K562 (cell line): ENCODE data around the gene CACNG8. TPM values are rescaled to one million over a fixed set of nuclear protein-coding genes. Genes with fewer than 3 reads are reported as not detected.

Experiments
- DACH1 ChIP-seq: fragments of 450-650 bp; IDR thresholded peaks from 2 replicates; pipeline ENCODE4 v1.6.1; 2018; ENCODE audit not compliant: partially characterized antibody
- DNMT1 ChIP-seq: fragments of 450-650 bp; IDR thresholded peaks from 2 replicates; pipeline ENCODE4 v1.6.1; 2016; ENCODE audit warnings: antibody characterized with exemption, mild to moderate bottlenecking
- ZFP1 ChIP-seq: fragments of 450-650 bp; formaldehyde crosslinking; IDR thresholded peaks from 2 replicates; pipeline ENCODE4 v1.4.0; 2020; ENCODE audit warnings: mild to moderate bottlenecking, mixed read lengths
- ZNF124 ChIP-seq: sonication (generic); formaldehyde crosslinking; IDR thresholded peaks from 2 replicates; pipeline ENCODE4 v1.8.1; 2022; ENCODE audit warnings: missing genetic modification reagents
- polyA plus RNA-seq, 8 experiments: library from polyadenylated mRNA; depleted of rRNA in 4 of 8; stranded (reverse) in 5 of 8; unstranded in 3 of 8; fragments of >200 nt; fragmentation: Nextera tagmentation in 2 of 8; fragmentation: Illumina TruSeq in 1 of 8; extraction: Ambion mirVana in 2 of 8; extraction: Trizol in 1 of 8; gene quantifications; 2 replicates each; pipeline versions ENCODE4 v1.2.1 to v1.2.3, GENCODE V29; 2011 to 2014; ENCODE audit warnings: inconsistent platforms in 1 of 8, missing spikeins in 1 of 8
- total RNA-seq, 7 experiments: library from RNA; depleted of rRNA in 6 of 7; stranded (reverse); fragments of >200 nt in 6 of 7; fragmentation: Illumina TruSeq in 2 of 7; extraction: Trizol in 2 of 7; gene quantifications; 2 replicates each; pipeline versions ENCODE4 v1.2.1 to v1.2.3, GENCODE V29; 2011 to 2021; ENCODE audit warnings: low replicate concordance in 1 of 7
- TF ChIP-seq, protein P1 (sequence below), 2 experiments: fragments of 450-650 bp in 1 of 2; sonication (generic) in 1 of 2; formaldehyde crosslinking in 1 of 2; IDR thresholded peaks; 2 replicates each; pipeline versions ENCODE4 v1.7.1 to v1.9.0; 2016 to 2022; ENCODE audit warnings: inconsistent platforms in 1 of 2, mild to moderate bottlenecking in 1 of 2, missing genetic modification reagents in 1 of 2
- TF ChIP-seq, protein P2 (sequence below), 2 experiments: fragments of 450-650 bp; IDR thresholded peaks; 2 replicates each; pipeline ENCODE4 v1.6.1; 2018; ENCODE audit warnings: mild to moderate bottlenecking in 2 of 2, low read depth in 1 of 2; ENCODE audit not compliant: partially characterized antibody in 2 of 2

CACNG8 gene
- total and polyA plus RNA-seq, 9 of the 15 experiments (the other 6 are each of a cell fraction or from before 2014, with no cell fraction given) = 0.02 to 0.05 TPM; not detected in 7

DNA sequence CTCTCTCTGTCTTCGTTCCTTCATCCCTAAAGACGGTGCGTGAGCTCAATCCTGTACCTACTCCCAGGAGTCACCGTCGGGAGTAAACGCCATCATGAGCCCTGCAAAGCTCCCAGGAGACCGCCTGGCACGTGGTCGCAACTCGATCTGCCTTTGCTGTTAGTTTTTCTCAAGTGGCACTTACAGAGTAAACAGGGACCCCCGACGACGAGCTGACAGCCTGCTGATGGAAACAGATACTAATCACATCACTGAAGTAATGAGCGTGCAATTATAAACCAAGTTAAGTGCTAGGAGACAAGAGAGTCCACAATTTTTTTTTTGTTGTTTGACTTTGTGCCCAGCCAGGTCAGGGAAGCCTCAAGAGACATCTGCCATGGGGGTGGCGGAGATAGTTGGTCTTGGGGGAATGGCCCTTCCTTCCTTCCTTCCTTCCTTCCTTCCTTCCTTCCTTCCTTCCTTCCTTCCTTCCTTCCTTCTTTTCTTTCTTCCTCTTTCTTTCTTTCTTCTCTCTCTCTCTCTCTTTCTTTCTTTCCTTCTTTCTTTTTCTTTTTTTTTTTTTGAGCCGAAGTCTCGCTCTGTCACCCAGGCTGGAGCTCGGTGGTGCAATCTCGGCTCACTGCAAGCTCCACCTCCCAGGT, 52.3 kb downstream of the CACNG8 start (continued):
- TF ChIP-seq, protein P1, sequence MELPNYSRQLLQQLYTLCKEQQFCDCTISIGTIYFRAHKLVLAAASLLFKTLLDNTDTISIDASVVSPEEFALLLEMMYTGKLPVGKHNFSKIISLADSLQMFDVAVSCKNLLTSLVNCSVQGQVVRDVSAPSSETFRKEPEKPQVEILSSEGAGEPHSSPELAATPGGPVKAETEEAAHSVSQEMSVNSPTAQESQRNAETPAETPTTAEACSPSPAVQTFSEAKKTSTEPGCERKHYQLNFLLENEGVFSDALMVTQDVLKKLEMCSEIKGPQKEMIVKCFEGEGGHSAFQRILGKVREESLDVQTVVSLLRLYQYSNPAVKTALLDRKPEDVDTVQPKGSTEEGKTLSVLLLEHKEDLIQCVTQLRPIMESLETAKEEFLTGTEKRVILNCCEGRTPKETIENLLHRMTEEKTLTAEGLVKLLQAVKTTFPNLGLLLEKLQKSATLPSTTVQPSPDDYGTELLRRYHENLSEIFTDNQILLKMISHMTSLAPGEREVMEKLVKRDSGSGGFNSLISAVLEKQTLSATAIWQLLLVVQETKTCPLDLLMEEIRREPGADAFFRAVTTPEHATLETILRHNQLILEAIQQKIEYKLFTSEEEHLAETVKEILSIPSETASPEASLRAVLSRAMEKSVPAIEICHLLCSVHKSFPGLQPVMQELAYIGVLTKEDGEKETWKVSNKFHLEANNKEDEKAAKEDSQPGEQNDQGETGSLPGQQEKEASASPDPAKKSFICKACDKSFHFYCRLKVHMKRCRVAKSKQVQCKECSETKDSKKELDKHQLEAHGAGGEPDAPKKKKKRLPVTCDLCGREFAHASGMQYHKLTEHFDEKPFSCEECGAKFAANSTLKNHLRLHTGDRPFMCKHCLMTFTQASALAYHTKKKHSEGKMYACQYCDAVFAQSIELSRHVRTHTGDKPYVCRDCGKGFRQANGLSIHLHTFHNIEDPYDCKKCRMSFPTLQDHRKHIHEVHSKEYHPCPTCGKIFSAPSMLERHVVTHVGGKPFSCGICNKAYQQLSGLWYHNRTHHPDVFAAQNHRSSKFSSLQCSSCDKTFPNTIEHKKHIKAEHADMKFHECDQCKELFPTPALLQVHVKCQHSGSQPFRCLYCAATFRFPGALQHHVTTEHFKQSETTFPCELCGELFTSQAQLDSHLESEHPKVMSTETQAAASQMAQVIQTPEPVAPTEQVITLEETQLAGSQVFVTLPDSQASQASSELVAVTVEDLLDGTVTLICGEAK (IDR thresholded peaks at IDR 0.05) = no peak
- TF ChIP-seq, protein P1 (CRISPR knock-in tag; IDR thresholded peaks at IDR 0.05) = no peak
- TF ChIP-seq, protein P2, sequence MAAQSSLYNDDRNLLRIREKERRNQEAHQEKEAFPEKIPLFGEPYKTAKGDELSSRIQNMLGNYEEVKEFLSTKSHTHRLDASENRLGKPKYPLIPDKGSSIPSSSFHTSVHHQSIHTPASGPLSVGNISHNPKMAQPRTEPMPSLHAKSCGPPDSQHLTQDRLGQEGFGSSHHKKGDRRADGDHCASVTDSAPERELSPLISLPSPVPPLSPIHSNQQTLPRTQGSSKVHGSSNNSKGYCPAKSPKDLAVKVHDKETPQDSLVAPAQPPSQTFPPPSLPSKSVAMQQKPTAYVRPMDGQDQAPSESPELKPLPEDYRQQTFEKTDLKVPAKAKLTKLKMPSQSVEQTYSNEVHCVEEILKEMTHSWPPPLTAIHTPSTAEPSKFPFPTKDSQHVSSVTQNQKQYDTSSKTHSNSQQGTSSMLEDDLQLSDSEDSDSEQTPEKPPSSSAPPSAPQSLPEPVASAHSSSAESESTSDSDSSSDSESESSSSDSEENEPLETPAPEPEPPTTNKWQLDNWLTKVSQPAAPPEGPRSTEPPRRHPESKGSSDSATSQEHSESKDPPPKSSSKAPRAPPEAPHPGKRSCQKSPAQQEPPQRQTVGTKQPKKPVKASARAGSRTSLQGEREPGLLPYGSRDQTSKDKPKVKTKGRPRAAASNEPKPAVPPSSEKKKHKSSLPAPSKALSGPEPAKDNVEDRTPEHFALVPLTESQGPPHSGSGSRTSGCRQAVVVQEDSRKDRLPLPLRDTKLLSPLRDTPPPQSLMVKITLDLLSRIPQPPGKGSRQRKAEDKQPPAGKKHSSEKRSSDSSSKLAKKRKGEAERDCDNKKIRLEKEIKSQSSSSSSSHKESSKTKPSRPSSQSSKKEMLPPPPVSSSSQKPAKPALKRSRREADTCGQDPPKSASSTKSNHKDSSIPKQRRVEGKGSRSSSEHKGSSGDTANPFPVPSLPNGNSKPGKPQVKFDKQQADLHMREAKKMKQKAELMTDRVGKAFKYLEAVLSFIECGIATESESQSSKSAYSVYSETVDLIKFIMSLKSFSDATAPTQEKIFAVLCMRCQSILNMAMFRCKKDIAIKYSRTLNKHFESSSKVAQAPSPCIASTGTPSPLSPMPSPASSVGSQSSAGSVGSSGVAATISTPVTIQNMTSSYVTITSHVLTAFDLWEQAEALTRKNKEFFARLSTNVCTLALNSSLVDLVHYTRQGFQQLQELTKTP (IDR thresholded peaks at IDR 0.05; ENCODE audit: low read depth in 1 of 2, partially characterized antibody in 2 of 2) = no peak
- TF ChIP-seq ZFP1 (CRISPR knock-in tag) (no peak), DACH1 (no peak), ZNF124 (CRISPR knock-in tag) (no peak), DNMT1 (no peak)
